HG03571 (cell line): ENCODE measurements around the gene LSM14B.
"Not testable (repeated sequence)": the region's sequence is repeated elsewhere in the genome, so short reads cannot be mapped to it uniquely, and the experiment has no call there.

ENCODE experiments used
- ATAC-seq: cut with Tn5 transposase; IDR thresholded peaks from one replicate; pipeline ENCODE4 v1.9.1; 2021; ENCODE audit not compliant: unreplicated experiment

Gene LSM14B

DNA sequence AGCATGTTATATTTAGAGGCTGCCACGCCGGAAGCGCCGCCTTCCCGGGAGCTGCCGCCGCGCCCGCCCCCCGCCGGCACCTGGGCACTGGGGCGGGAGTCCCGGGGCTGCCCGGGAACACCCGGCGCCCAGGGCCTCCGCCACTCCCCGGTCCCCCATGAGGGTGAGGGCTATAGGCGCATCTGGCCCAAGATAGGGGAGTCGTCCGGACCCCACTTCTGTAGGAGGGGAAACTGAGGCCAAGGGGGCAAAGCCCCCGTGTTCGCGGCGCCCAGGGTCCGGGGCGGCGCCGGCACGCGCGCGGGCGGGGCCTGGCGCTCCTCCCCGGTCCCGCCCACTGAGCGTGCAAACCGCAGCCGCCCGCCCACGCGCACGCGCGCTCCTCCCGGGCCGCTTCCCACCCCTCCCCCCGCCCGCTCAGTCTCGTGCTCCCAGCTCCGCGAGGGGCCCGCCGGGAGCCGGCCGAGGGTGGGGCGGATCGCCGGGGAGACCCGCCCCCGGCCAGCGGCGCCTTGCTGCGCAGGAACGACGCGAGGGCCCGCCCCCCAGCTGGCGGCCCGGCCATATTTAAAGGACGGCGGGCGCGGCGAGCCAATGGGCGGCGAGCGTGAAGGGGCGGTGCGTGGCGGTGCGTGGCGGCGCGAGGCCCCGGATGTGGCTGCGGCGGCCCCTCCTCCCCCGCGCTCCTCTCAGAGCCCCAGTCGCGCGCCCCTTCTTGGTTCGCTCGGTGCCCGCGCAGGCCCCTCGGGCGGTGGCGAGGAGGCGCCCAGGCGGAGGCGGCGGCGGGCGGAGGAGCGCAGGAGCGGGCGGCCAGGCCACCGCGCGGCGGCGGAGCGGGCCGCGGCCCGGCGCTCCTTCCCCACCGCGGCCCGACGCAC is at the start of gene LSM14B:
LSM14B (plus strand) TSS at position 700 of the 878 bp plus-strand sequence. CDS start 192 bp downstream, outside the sequence.
- ATAC-seq, result peak; percentile 68

DNA sequence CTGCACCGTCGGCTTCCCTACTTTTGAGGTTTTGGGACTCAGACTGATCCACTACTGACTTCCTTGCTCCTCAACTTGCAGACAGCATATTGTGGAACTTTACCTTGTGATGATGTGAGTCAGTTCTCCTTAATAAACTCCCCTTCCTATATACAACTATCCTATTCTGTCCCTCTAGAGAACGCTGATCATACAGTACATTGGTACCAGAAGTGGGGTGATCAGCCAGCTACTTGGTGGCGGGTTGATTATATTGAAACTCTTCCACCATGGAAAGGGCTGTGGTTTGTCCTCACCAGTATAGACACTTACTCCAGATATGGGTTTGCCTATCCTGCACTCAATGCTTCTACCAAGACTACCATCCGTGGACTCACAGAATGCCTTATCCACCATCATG is 49.0 kb upstream of the LSM14B start:
- ATAC-seq, result no peak

DNA sequence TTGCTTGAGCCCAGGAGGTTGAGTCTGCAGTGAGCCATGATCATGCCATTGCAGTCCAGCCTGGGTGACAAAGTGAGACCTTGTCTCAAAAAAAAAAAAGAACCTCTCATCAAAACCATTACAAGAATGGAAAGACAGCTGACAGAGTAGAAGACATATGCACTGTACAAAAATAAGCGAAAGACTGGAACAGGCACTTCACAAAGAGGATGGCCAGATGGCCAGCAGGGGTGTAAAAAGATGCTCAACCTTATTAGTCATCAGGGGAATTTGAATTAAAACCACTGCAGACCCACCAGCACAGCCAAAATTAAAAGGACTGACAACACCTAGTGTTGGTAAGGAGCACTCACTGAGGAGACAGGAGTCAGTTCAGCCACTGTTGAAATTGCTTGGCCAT is 43.1 kb upstream of the LSM14B start:
- ATAC-seq, result no peak

DNA sequence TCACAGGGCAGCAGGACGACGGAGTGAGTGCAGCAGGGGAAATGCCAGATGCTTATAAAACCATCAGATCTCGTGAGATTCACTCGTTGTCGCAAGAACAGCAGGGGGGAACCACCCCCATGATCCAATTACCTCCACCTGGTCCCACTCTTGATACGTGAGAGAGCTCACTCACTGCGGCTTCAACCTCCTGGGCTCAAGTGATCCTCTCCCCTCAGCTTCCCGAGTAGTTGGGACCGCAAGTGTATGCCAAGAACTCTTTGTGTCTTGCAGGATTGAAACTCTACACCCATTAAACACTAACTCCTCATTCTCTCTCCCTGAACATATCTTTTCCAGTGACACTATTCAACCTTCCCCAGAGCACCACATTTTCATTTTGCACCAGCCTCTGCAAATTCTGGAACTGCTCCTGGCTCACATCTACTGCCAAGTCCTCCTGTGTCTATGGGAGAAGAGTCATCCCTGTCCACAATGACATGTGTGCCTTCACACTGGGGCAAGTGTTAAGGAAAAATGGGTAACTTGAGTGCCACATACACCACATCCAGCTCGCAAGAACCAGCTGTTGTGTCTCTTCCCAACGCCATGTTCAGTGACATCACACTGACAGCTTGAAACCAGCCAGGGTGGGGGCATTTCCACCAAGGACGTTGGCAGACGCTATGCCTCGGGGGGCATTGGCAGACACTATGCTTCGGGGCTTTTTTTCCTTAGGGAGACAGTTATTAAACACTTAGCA is 41.9 kb upstream of the LSM14B start:
- no peak for ATAC-seq

DNA sequence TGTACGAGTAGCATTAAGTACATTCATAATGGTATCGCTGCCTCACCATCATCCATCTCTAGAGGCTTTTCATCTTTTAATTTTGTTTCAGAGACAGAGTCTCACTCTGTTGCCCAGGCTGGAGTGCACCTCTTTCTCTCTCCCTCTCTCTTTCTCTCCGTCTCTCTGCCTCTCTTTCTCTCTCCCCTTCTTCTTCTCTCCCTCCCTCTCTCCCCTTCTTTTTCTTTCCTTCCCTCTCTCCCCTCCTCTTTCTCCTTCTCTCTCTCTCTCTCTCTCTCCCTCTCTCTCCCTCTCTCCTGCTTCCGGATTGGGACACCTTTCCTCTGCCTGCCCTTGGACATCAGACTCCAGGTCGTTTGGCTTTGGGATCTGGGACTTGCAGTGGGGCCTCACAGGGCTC is 39.0 kb upstream of the LSM14B start:
- ATAC-seq, result no peak

DNA sequence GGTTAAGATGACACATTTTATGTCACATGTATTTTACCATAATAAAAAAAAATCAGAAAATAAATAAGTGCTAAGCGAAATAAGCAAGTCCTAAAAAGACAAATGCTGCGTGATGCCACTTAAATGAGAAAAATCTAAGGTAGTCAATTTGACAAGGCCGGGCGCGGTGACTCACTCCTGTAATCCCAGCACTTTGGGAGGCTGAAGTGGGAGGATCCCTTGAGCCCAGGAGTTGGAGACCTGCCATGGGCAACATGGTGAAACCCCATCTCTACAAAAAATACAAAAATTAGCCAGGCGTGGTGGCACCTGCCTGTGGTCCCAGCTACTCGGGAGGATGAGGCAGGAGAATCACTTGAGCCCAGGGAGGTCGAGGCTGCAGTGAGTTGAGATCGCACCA is 38.1 kb upstream of the LSM14B start:
- ATAC-seq, result not testable (repeated sequence)

DNA sequence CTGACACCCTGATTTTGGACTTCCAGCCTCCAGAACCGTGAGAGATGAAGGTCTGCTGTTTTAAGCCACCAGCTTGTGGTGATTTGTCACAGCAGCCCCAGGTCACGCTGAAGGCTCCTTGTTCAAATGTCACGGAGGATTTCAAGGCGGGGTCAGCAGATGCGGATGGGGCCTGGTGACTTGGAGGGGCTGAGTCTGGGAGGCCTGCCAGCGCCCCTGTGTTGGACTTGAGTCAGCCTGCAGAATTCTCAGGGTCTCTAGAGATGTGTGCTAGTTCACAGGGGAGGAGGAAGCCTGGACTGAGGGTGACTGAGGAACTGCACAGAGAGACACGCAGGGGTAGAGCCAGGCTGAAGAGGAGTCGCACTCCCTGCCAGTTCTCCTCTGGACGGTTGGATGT is 37.1 kb upstream of the LSM14B start:
- no peak for ATAC-seq

DNA sequence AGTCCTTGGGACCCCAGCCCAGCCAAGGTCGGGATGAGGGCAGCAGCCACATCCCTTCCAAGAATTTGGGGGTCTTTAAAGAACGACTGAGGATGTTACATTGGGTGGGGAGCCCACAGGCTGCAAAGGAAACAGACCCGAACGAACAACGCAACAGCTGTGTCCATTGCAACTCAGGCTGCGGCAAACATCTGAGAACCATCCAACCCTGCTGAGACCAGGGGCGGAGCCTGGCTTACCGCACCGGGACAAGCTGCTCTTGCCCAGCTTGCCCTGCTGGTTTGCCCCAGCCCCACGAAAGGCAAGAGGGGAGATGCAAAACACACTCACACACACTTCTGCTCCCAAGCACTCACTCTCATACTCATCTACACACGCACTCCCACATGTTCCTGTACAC is 35.0 kb upstream of the LSM14B start:
- no peak for ATAC-seq

DNA sequence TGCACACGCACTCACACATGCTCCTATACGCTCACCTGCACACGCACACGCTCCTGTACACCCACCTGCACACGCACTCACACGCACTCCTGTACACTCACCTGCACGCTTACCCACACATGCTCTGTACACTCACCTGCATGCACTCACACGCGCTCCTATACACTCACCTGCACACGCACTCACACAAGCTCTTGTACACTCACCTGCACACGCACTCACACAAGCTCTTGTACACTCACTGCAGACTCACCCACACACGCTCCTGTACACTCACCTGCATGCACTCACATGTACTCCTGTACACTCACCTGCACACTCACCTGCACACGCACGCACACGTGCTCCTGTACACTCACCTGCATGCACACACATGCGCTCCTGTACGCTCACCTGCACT is 34.6 kb upstream of the LSM14B start:
- no peak for ATAC-seq

DNA sequence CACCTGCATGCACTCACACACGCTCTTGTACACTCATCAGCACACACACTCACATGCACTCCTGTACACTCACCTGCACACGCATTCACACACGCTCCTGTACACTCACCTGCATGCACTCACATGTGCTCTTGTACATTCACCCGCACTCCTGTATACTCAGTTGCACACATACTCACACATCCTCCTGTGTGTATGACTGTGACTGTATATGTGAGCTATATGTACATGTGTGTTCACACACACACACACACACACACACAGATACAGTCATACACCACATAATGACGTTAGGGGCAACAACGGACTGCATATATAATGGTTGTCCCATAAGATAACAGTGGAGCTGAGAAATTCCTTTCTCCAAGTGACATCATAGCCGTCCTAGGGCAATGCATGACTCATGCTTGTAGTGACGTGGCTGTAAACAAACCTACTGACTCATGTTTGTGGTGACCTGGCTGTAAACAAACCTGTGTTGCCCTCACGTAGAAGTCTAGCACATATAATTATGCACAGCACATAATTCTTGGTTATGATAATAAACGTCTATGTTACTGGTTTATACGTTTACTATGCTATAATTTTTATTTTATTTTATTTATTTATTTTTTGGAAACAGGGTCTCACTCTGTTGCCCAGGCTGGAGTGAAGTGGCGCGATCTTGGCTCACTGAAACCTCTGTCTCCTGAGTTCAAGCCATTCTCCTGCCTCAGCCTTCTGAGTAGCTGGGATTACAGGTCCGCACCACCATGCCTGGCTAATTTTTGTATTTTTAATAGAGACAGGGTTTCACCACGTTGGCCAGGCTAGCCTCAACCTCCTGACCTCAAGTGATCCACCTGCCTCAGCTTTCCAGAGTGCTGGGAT is 33.8 kb upstream of the LSM14B start:
- no peak for ATAC-seq

DNA sequence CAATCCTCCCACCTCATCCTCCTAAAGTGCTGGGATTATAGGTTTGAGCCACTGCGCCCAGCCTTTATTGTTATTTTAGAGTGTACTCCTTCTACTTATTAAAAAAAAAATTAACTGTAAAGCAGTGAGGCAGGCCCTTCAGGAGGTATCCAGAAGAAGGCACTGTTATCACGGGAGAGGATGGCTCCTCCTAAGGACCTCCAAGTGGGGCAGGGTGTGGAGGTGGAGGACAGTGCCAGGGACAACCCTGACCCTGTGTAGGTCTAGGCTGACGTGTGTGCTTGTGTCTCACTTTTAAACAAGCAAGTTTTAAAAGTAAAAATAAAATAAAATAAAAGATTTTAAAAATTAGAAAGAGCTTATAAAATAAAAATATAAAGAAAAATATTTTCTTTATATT is 32.9 kb upstream of the LSM14B start:
- ATAC-seq, result no peak

DNA sequence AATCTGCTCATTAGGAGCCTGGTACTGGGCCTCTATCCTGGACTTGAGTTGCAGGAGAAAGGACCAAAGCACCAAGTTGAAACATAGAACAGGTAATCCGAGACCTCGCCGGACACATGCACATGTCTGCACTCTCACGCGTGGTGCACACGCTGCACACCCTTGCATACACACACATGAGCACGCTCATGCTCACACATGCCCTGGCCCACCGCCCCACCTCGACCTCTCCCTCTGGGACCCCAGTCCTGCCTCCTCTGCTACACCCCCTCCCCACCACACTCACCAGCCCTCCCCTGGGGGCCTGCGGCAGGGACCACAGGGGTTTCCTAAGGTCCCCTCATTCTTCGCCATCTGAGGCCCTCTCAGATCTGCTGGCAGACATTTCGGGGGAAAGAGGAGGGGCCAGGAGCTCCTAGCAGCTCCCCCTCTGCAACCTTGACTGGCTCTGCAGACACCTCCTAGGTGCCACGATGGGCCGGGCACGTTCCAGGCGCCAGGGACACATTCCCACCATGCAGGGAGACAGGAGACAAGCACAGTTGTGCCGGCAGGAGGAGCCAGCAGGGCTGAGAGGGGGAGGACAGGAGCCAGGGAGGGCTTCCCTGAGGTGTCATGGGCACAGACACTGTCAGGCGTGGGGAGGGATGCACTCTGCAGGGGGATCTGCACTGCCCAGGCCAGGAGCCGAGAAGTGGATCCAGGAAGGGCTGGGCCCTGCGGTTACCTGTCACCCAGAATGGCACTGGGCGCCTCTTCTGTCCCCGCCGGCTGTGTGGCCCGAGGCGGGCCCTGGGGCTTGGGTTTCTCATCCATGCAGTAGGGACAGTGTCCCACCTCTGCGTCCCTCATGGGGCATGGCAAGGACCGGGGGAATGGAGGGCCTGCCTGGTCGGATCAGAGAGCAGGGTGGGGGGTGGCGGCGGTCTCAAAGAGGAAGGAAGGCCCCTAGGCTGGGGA is 25.6 kb upstream of the LSM14B start:
- no peak for ATAC-seq

DNA sequence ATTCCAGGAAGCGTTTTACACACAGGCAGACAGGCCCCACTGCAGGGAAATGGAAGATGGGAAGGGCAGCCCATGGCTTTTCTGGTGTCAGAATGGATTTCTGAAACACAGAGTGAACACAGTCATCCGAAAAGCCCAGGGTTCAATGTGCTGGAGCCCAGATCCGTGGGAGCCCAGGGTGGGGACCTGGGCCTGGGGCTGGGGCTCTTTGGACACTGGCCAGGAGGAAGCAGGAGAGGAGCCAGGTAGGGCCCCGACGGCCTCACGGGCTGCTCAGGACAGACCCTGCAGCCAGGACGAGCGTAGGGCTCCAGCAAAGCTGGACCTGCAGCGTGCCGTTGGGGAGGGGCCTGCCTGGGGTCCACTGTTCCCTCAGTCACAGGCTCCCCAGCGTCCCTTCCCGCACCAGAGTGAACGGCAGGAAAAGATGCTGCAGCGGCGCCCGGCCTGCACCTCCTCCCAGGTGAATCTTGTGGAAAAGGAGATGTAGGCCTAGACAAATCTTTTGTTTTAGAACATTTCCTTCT is 24.3 kb upstream of the LSM14B start:
- no peak for ATAC-seq

DNA sequence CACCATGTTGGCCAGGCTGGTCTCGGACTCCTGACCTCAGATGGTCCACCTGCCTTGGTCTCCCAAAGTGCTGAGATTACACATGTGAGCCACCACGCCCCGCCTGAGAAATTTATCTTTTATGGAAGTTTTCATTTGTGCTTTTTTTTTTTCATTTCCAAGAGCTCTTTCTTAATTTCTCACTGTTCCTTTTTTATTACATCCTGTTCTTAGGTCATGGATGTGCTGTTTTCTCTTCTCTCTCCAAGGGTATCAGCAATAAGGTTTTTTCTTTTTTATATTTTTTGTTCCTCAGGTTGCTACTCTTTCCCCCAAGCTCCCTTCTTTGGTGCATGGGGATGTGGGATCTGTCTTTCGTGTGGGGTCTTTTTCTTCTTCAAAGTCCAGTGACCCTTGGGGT is 21.2 kb upstream of the LSM14B start:
- ATAC-seq, result no peak

DNA sequence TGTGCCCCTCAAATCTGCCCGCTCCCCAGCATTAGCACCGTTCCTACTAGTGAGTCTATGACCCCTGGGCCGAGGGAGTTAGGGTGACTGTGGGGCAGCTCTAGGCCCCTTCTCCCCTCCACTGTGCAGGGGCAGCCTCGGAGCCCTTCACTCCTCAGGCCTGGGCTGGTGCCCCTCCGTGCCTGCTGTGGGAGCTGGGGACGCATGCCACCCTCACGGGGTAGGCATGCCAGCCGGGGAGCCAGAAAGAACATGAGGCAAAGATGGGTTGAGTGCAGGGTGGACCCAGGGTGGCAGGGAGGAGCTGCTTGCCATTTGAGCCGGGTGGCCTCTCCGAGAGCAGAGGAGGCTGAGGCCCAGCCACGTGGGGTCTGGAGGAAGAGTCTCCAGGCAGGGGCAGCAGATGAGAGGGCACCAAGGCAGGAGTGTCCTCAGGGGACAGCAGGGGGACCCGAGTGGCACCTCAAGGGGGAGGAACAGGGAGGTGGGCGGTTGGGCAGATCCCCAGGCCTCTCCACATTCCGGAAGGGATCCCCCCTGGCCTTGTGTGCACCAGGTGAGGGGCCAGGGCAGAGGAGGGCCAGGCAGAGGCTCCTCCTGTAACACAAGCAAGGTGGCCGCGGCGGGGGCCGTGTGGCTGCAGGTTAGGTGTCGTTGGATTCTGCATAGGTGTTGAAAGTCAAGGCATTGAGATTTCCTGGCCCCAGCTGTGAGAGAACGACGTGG is 18.6 kb upstream of the LSM14B start:
- ATAC-seq, result no peak

DNA sequence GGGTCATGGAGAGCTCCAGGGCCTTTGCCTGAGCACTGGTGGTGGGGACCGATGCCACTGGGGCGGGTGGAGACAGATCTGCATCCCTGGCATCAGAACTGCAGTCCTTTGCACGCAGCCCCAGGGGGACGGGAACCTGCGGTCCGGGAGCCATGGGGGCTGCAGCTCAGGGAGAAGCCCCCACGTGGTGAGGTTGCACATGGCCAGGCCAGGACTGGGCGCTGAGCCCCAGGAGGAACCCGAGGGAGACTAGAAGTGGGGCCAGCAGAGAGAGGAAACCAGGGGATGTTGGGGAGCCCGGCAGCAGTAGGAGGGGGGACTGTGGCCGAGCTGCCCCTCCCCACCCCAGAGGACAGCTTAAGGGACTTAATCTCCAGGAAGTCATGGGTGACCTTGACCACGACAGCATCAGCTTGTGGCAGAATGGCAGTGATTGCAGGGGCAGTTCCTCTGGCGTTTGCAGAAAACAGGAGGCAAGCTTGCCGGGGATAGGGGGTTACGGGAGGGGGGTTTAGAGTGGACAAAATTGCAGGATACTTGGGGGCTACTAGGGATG is 18.0 kb upstream of the LSM14B start:
- ATAC-seq, result no peak

DNA sequence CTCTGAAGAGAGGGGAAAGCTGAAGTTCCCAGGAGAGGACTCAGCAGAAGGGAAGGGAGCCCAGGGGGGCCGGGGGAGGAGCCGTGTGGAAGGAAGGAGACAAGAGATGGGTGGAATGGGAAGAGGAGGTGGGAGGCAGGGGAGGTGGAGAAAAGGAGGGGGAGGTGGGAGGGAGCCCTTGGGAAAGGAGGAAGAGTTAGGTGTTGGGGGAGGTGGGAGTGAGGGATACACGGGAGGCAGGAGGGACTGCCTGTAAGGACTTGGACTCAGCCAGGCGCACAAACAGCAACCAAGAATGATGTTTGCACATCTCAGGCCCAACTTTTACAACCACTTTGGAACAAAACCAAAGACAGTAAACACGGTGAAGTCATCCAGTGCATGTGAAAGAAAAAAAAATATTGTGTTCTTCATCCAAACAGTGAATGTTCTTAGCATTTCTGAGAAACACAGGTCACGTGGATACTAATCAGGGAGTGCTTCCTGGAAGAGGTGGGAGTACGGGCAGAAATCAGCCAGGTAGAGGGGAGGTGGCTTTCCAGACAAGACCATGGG is 17.4 kb upstream of the LSM14B start:
- no peak for ATAC-seq

DNA sequence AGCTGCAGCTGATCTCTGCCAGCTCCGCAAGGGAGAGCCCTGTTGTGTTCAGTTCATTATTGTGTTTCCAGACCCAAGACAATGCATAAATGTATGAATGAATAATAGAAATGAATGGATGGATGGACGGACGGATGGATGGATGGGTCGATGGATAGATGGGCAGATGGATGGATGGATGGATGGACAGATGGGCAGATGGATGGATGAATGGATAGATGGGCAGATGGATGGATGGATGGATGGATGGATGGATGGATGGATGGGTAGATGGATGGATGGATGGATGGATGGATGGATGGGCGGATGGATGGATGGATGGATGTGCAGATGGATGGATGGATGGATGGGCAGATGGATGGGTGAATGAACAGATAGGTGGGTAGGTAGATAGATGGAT is 16.7 kb upstream of the LSM14B start:
- no peak for ATAC-seq

DNA sequence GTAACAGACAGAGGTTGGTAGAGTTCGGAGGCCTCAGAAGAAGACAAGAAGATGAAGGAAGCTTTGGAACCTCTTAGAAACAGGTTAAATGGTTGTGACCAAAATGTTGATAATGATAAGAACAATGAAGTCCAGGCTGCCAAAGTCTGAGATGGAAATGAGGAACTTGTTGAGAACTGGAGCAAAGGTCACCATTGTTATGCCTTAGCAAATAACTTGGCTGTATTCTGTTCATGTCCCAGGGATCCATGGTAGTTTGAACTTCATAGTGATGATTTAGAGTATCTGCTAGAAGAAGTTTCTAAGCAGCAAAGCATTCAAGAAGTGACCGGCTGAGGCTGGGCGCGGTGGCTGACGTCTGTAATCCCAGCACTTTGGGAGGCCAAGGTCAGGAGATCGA is 11.1 kb upstream of the LSM14B start:
- no peak for ATAC-seq
